H1 (cell line): ENCODE data around the gene PNO1. TPM values are rescaled to one million over a fixed set of nuclear protein-coding genes. Genes with fewer than 3 reads are reported as not detected.

Experiments used
- CTCF ChIA-PET: fragments of 300-600 bp; sonication (Branson Sonifier 250); formaldehyde crosslinking; loops from one replicate; lab custom pipeline; 2021; ENCODE audit not compliant: partially characterized antibody; lab: Charles Lee
- POLR2A ChIA-PET: fragments of 300-600 bp; sonication (Branson Sonifier 250); formaldehyde crosslinking; loops from one replicate; lab custom pipeline; 2021; ENCODE audit warnings: inconsistent platforms; ENCODE audit not compliant: partially characterized antibody; lab: Charles Lee
- DNase-seq, 2 experiments: peaks; one replicate each; pipeline versions ENCODE4 v3.0.0 to v3.0.0-alpha.2; 2010 to 2022; ENCODE audit warnings: low spot score in 2 of 2, low read depth in 1 of 2, mixed read lengths in 1 of 2
- FAIRE-seq: peaks from 2 replicates; lab custom pipeline; 2011; peaks lifted over from hg19 to GRCh38; lab: Jason Lieb, UNC
- H2AFZ ChIP-seq: 2 replicates; pipeline ENCODE4 v1.8.1; 2012; ENCODE audit warnings: low read length, inconsistent platforms
- H2AK5ac ChIP-seq: 2 replicates; pipeline ENCODE4 v1.6.1; 2013; ENCODE audit warnings: low read depth, low read length
- H2BK120ac ChIP-seq: replicated peaks from 2 replicates; pipeline ENCODE3; 2013; ENCODE audit warnings: low read depth, low read length, inconsistent platforms
- H2BK12ac ChIP-seq: 2 replicates; pipeline ENCODE4 v1.6.1; 2013; ENCODE audit warnings: low read depth, low read length
- H2BK15ac ChIP-seq: 2 replicates; pipeline ENCODE4 v1.6.1; 2013; ENCODE audit warnings: low read length
- H2BK20ac ChIP-seq: 2 replicates; pipeline ENCODE4 v1.6.1; 2013; ENCODE audit warnings: low read length
- H2BK5ac ChIP-seq: 2 replicates; pipeline ENCODE4 v1.6.1; 2013; ENCODE audit warnings: low read depth, low read length
- H3K14ac ChIP-seq: 2 replicates; pipeline ENCODE4 v1.6.1; 2013; ENCODE audit warnings: inconsistent platforms; ENCODE audit not compliant: insufficient read length
- H3K18ac ChIP-seq: 2 replicates; pipeline ENCODE4 v1.6.1; 2013; ENCODE audit warnings: low read length; ENCODE audit errors: extremely low read depth
- H3K23ac ChIP-seq: 2 replicates; pipeline ENCODE4 v1.6.1; 2013; ENCODE audit warnings: inconsistent platforms; ENCODE audit not compliant: insufficient read length
- H3K23me2 ChIP-seq: 2 replicates; pipeline ENCODE4 v1.6.1; 2013; ENCODE audit warnings: low read depth, low read length
- H3K27ac ChIP-seq: 2 replicates; pipeline ENCODE4 v1.6.1; 2011; ENCODE audit warnings: low read depth, low read length, inconsistent platforms
- H3K27me3 ChIP-seq, 4 experiments: replicated peaks in 1 of 4; 1 replicate in 1 of 4; 2 replicates in 3 of 4; pipeline versions ENCODE4 v1.6.1 to v1.8.1; 2011 to 2013; ENCODE audit warnings: low read length in 3 of 4, mild to moderate bottlenecking in 3 of 4, inconsistent platforms in 2 of 4, mixed read lengths in 2 of 4, moderate library complexity in 1 of 4; ENCODE audit not compliant: control insufficient read depth in 3 of 4, insufficient read depth in 3 of 4; ENCODE audit errors: extremely low read depth in 1 of 4
- H3K36me3 ChIP-seq, 4 experiments: 2 replicates each; pipeline versions ENCODE4 v1.6.1 to v1.8.1; 2011 to 2013; ENCODE audit warnings: mild to moderate bottlenecking in 4 of 4, low read length in 3 of 4, moderate library complexity in 2 of 4, control low read depth in 1 of 4, inconsistent platforms in 1 of 4; ENCODE audit not compliant: insufficient read depth in 4 of 4, control insufficient read depth in 2 of 4
- H3K4ac ChIP-seq: replicated peaks from 2 replicates; pipeline ENCODE3; 2013; ENCODE audit warnings: low read length, low read depth, mixed read lengths, inconsistent platforms; ENCODE audit not compliant: insufficient read length
- H3K4me1 ChIP-seq, 4 experiments: replicated peaks in 1 of 4; 1 replicate in 1 of 4; 2 replicates in 3 of 4; pipeline versions ENCODE4 v1.6.1 to v1.8.1; 2011 to 2013; ENCODE audit warnings: low read length in 3 of 4, inconsistent platforms in 2 of 4, mixed read lengths in 1 of 4; ENCODE audit not compliant: insufficient read depth in 4 of 4, control insufficient read depth in 3 of 4
- H3K4me2 ChIP-seq, 2 experiments: 2 replicates each; pipeline versions ENCODE4 v1.6.1 to v1.8.1; 2011 to 2013; ENCODE audit warnings: low read depth in 2 of 2, low read length in 2 of 2, control low read depth in 1 of 2, inconsistent platforms in 1 of 2, mild to moderate bottlenecking in 1 of 2; ENCODE audit not compliant: insufficient read depth in 1 of 2
- H3K4me3 ChIP-seq, 4 experiments: fragments of 200-600, 300-600 bp in 1 of 4; sonication (generic), shearing (Covaris generic), sonication (Bioruptor Twin) in 1 of 4; 2 replicates each; pipeline versions ENCODE4 v1.5.1 to v1.8.1; 2011 to 2016; ENCODE audit warnings: low read length in 4 of 4, low read depth in 3 of 4, control low read depth in 2 of 4, inconsistent platforms in 2 of 4, mild to moderate bottlenecking in 2 of 4, mixed read lengths in 1 of 4, moderate library complexity in 1 of 4; ENCODE audit not compliant: insufficient read depth in 2 of 4; ENCODE audit errors: extremely low read depth in 1 of 4
- H3K56ac ChIP-seq: replicated peaks from 2 replicates; pipeline ENCODE3; 2013; ENCODE audit warnings: low read depth, mild to moderate bottlenecking, mixed read lengths, low read length, inconsistent platforms; ENCODE audit not compliant: insufficient read length
- H3K79me1 ChIP-seq: 2 replicates; pipeline ENCODE4 v1.6.1; 2013; ENCODE audit warnings: low read depth, low read length, control low read depth
- H3K79me2 ChIP-seq, 2 experiments: 2 replicates each; pipeline versions ENCODE4 v1.6.1 to v1.8.1; 2012 to 2013; ENCODE audit warnings: low read length in 2 of 2, mild to moderate bottlenecking in 2 of 2, inconsistent platforms in 1 of 2; ENCODE audit not compliant: insufficient read depth in 2 of 2, control insufficient read depth in 1 of 2
- H3K9ac ChIP-seq, 4 experiments: replicated peaks in 1 of 4; 1 replicate in 1 of 4; 2 replicates in 3 of 4; pipeline versions ENCODE4 v1.6.1 to v1.8.1; 2011 to 2013; ENCODE audit warnings: low read depth in 3 of 4, low read length in 3 of 4, control low read depth in 2 of 4, mild to moderate bottlenecking in 2 of 4, moderate library complexity in 2 of 4, inconsistent platforms in 1 of 4; ENCODE audit errors: extremely low read depth in 1 of 4
- H3K9me3 ChIP-seq, 2 experiments: 2 replicates each; pipeline versions ENCODE4 v1.6.1 to v1.8.1; 2012 to 2013; ENCODE audit warnings: mild to moderate bottlenecking in 2 of 2, moderate library complexity in 2 of 2, control low read depth in 1 of 2, inconsistent platforms in 1 of 2, low read depth in 1 of 2, low read length in 1 of 2, mixed read lengths in 1 of 2; ENCODE audit not compliant: insufficient read depth in 2 of 2
- H4K20me1 ChIP-seq, 2 experiments: replicated peaks in 1 of 2; 2 replicates each; pipeline versions ENCODE3 to v1.8.1; 2011 to 2013; ENCODE audit warnings: inconsistent platforms in 2 of 2, low read length in 2 of 2, mild to moderate bottlenecking in 1 of 2; ENCODE audit not compliant: insufficient read depth in 2 of 2, control insufficient read depth in 1 of 2
- H4K5ac ChIP-seq: 2 replicates; pipeline ENCODE4 v1.6.1; 2013; ENCODE audit warnings: low read length, low read depth, mixed read lengths, inconsistent platforms; ENCODE audit not compliant: insufficient read length
- H4K8ac ChIP-seq: 2 replicates; pipeline ENCODE4 v1.8.0; 2013; ENCODE audit warnings: mild to moderate bottlenecking, moderate library complexity, low read length, inconsistent platforms; ENCODE audit not compliant: insufficient read depth; ENCODE audit errors: extremely low read depth
- H4K91ac ChIP-seq: replicated peaks from 2 replicates; pipeline ENCODE3; 2013; ENCODE audit warnings: low read length, mixed read lengths, inconsistent platforms; ENCODE audit not compliant: insufficient read length
- CBX5 ChIP-seq: fragments of 300-800, 300-1000 bp; sonication (generic); IDR thresholded peaks from 2 replicates; pipeline ENCODE4 v1.7.1; 2016; ENCODE audit warnings: antibody characterized with exemption, low read length, low read depth
- JUN ChIP-seq: IDR thresholded peaks from 2 replicates; pipeline ENCODE4 v1.6.1; 2011; ENCODE audit warnings: low read depth, mild to moderate bottlenecking, improper control_type of control experiment, low read length
- KDM5A ChIP-seq: fragments of 200-600 bp; IDR thresholded peaks from 2 replicates; pipeline ENCODE4 v1.7.1; 2012; ENCODE audit warnings: mild to moderate bottlenecking, low read length, inconsistent platforms, mixed read lengths
- NRF1 ChIP-seq: IDR thresholded peaks from 2 replicates; pipeline ENCODE4 v1.6.1; 2011; ENCODE audit warnings: mild to moderate bottlenecking, low read depth, low read length, improper control_type of control experiment
- RXRA ChIP-seq: IDR thresholded peaks from 2 replicates; pipeline ENCODE4 v1.6.1; 2011; ENCODE audit warnings: low read depth, mild to moderate bottlenecking, low read length, moderate library complexity; ENCODE audit not compliant: insufficient read depth
- SP1 ChIP-seq: IDR thresholded peaks from 2 replicates; pipeline ENCODE4 v1.6.1; 2011; ENCODE audit warnings: low read depth, low read length
- SRF ChIP-seq: IDR thresholded peaks from 2 replicates; pipeline ENCODE4 v1.6.1; 2011; ENCODE audit warnings: mild to moderate bottlenecking, low read depth, low read length, moderate library complexity
- TAF7 ChIP-seq: optimal IDR thresholded peaks from 2 replicates; pipeline ENCODE3; 2011; ENCODE audit warnings: low read depth, mild to moderate bottlenecking, inconsistent platforms, low read length, moderate library complexity, borderline replicate concordance
- YY1 ChIP-seq: IDR thresholded peaks from 2 replicates; pipeline ENCODE4 v1.6.1; 2011; ENCODE audit warnings: low read depth, mild to moderate bottlenecking, low read length
- WGBS, 2 experiments: shearing (Covaris generic) in 1 of 2; methylation state at CpG; one replicate each; pipeline versions ENCODE4 v1.1.6 to v1.1.7; 2013 to 2015; ENCODE audit warnings: low lambda C conversion rate in 2 of 2, mixed read lengths in 2 of 2, inconsistent platforms in 1 of 2, low coverage in 1 of 2, missing lambda C conversion rate in 1 of 2; ENCODE audit not compliant: insufficient replicate concordance in 2 of 2, insufficient coverage in 1 of 2, insufficient read length in 1 of 2; ENCODE audit errors: extremely low coverage in 1 of 2, missing lambda C conversion rate in 1 of 2; 5-methylcytosine and 5-hydroxymethylcytosine counted together
- polyA plus RNA-seq, 7 experiments: library from polyadenylated mRNA; depleted of rRNA in 3 of 7; stranded (reverse) in 5 of 7; unstranded in 2 of 7; fragments of >200 nt in 5 of 7; fragments of 200-250 nt in 2 of 7; gene quantifications; 1 replicate in 5 of 7; 2 replicates in 1 of 7; 4 replicates in 1 of 7; pipeline versions ENCODE4 v1.2.1 to v1.2.3, GENCODE V29; 2011 to 2013; ENCODE audit warnings: missing spikeins in 2 of 7, mixed read lengths in 2 of 7
- total RNA-seq: library from RNA; stranded (reverse); fragmentation: NEBNext Ultra II Directional; extraction: Animal tissue kit (Norgen Biotek cat#: 25700); gene quantifications from 2 replicates; pipeline ENCODE4 v1.2.1, GENCODE V29; 2021
- TF ChIP-seq, protein P1 (sequence below): IDR thresholded peaks from 2 replicates; pipeline ENCODE4 v1.6.1; 2012; ENCODE audit warnings: inconsistent platforms
- TF ChIP-seq, protein P2 (sequence below), 3 experiments: IDR thresholded peaks; 1 replicate in 2 of 3; 2 replicates in 1 of 3; pipeline versions ENCODE4 v1.5.1 to v1.6.1; 2011; ENCODE audit warnings: low read length in 3 of 3, mild to moderate bottlenecking in 3 of 3, inconsistent platforms in 2 of 3, low read depth in 1 of 3, moderate library complexity in 1 of 3; ENCODE audit not compliant: insufficient read depth in 1 of 3; ENCODE audit errors: control extremely low read depth in 1 of 3

Gene PNO1
- total and polyA plus RNA-seq, 2 of the 8 experiments (the other 6 are each of a cell fraction or from before 2014, with no cell fraction given): 18.6 to 33.2 TPM

DNA sequence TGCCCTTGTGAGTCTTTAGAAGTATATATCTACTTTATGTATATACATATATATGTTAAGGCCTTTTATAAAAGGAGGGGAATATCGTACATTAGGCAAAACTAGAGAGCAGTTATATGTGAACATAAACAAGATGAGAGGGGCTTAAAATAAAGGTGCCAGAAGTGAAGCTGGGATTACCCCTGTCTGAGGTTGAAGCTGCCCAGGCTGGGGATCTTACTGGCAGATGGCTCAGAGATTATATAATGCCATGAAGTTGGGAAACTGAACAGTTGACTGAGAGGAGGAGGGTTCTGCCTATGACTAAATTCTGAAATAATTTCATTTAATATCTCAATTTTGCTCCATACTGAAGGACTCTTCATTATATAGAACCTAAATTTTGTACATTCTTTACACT, 6.0 kb downstream of the PNO1 start:
- H4K91ac ChIP-seq: no peak overlapping the region
- H3K27me3 ChIP-seq: no peaks in the 10 kb centered on the region
- H2BK5ac ChIP-seq: no peak overlapping the region
- peaks cover 8 to 66% (median 48%) of the 10 kb centered on the region in 4 experiments; a peak in 7 of 8 replicates for H3K36me3 ChIP-seq
- no peak overlapping the region for H4K8ac ChIP-seq
- H2AFZ ChIP-seq: no peak overlapping the region
- no peak overlapping the region for H3K18ac ChIP-seq
- no peak for FAIRE-seq
- no peaks in the 10 kb centered on the region; a peak in 1 of 7 replicates for H3K4me1 ChIP-seq
- no peak overlapping the region for H3K14ac ChIP-seq
- no peak overlapping the region for H3K23ac ChIP-seq
- POLR2A ChIA-PET: interaction anchor here (1.9 kb wide), 1 partner anchor 12 kb away, joined by 6 read pairs; no protein-coding TSS in a partner anchor
- no peak overlapping the region for H3K4ac ChIP-seq
- H3K4me3 ChIP-seq: no peak overlapping the region
- H2BK12ac ChIP-seq: no peak overlapping the region
- H3K79me2 ChIP-seq: peaks cover 6 to 20% of the 10 kb centered on the region in 2 experiments
- H3K9ac ChIP-seq: no peak overlapping the region
- no peak for DNase-seq
- no peak overlapping the region for H2BK20ac ChIP-seq
- no peak overlapping the region for H2AK5ac ChIP-seq
- no peak overlapping the region for H4K5ac ChIP-seq
- no peak overlapping the region for H3K56ac ChIP-seq
- no peak overlapping the region for H2BK15ac ChIP-seq
- no peak overlapping the region for H2BK120ac ChIP-seq
- H3K23me2 ChIP-seq: no peaks in the 10 kb centered on the region
- WGBS, 2 experiments: 82% methylated on average over 1 of the region's 1 CpG; no CpG with 5 or more reads in 1 of the 2 experiments
- no peaks in the 10 kb centered on the region; the same call in 1 of the 2 replicates for H3K79me1 ChIP-seq
- no peak overlapping the region for H3K4me2 ChIP-seq
- H4K20me1 ChIP-seq: peaks cover 0 to 4% of the 10 kb centered on the region in 2 experiments
- H3K9me3 ChIP-seq: no peaks in the 10 kb centered on the region
- no peak overlapping the region for H3K27ac ChIP-seq
- CTCF ChIA-PET: no interaction called here
- TF ChIP-seq SRF (no peak), JUN (no peak), NRF1 (no peak), RXRA (no peak), TAF7 (no peak), SP1 (no peak), KDM5A (no peak), YY1 (no peak), CBX5 (no peak)
- TF ChIP-seq, protein P1, sequence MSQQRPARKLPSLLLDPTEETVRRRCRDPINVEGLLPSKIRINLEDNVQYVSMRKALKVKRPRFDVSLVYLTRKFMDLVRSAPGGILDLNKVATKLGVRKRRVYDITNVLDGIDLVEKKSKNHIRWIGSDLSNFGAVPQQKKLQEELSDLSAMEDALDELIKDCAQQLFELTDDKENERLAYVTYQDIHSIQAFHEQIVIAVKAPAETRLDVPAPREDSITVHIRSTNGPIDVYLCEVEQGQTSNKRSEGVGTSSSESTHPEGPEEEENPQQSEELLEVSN: no peak
- TF ChIP-seq, protein P2, sequence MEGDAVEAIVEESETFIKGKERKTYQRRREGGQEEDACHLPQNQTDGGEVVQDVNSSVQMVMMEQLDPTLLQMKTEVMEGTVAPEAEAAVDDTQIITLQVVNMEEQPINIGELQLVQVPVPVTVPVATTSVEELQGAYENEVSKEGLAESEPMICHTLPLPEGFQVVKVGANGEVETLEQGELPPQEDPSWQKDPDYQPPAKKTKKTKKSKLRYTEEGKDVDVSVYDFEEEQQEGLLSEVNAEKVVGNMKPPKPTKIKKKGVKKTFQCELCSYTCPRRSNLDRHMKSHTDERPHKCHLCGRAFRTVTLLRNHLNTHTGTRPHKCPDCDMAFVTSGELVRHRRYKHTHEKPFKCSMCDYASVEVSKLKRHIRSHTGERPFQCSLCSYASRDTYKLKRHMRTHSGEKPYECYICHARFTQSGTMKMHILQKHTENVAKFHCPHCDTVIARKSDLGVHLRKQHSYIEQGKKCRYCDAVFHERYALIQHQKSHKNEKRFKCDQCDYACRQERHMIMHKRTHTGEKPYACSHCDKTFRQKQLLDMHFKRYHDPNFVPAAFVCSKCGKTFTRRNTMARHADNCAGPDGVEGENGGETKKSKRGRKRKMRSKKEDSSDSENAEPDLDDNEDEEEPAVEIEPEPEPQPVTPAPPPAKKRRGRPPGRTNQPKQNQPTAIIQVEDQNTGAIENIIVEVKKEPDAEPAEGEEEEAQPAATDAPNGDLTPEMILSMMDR (IDR thresholded peaks at IDR 0.05; ENCODE audit: control extremely low read depth in 1 of 3, insufficient read depth in 1 of 3, low read depth in 1 of 3, low read length in 3 of 3): no peak
